AG04450 (cell line): ENCODE data around the gene BANF2. TPM values are rescaled to one million over a fixed set of nuclear protein-coding genes. Genes with fewer than 3 reads are reported as not detected.

Experiments
- CTCF ChIA-PET: fragments of 300-600, 350-600 bp; formaldehyde crosslinking; extraction: SDS; loops from one replicate; lab custom pipeline; 2022; ENCODE audit warnings: antibody characterized with exemption, inconsistent platforms; lab: Charles Lee
- POLR2A ChIA-PET: fragments of 350-600 bp; formaldehyde crosslinking; extraction: SDS; loops from one replicate; lab custom pipeline; 2021; ENCODE audit warnings: antibody characterized with exemption, inconsistent platforms; lab: Yijun Ruan, JAX
- DNase-seq: peaks from one replicate; pipeline ENCODE4 v3.0.0-alpha.2; 2011; ENCODE audit warnings: low read depth, low spot score
- H3K27ac ChIP-seq: one replicate; pipeline ENCODE4 v1.5.1; 2012; ENCODE audit warnings: low read depth, low read length, control low read depth
- H3K27me3 ChIP-seq: one replicate; pipeline ENCODE4 v1.6.0; 2012; ENCODE audit warnings: low read length; ENCODE audit not compliant: control insufficient read depth, insufficient read depth
- H3K4me3 ChIP-seq: 2 replicates; pipeline ENCODE4 v1.5.1; 2011; ENCODE audit warnings: mild to moderate bottlenecking, low read depth, low read length, control low read depth
- H3K9me3 ChIP-seq: 2 replicates; pipeline ENCODE4 v1.5.1; 2012; ENCODE audit warnings: low read length; ENCODE audit not compliant: control insufficient read depth, insufficient read depth
- polyA plus RNA-seq: library from polyadenylated mRNA; depleted of rRNA; stranded (reverse); fragments of >200 nt; gene quantifications from 2 replicates; pipeline ENCODE4 v1.2.3, GENCODE V29; 2011
- TF ChIP-seq, protein P1 (sequence below): IDR thresholded peaks from 2 replicates; pipeline ENCODE4 v1.5.1; 2011; ENCODE audit warnings: low read depth, low read length, control low read depth, inconsistent platforms

The BANF2 gene
- polyA plus RNA-seq, 1 experiment, result not detected

DNA sequence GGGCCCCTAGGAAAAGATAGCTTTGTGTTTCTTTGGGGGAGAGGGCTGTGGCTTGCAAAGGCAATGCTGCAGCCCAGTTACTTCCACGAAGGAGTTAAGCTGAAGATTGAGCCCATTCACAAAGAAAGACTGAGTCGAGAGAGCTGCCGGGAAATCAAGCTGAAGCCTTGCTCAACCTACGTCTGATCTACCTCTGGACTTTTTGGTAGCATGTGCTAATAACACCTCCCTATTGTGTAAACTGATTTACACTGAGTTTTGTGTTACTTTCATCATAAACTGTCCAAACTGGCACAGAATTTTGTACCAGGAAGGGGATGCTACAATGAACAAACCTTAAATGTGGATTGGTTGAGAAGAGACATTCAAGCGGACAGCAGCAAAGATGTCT is 23.5 kb downstream of the BANF2 start:
- no peaks in the 10 kb centered on the region for H3K9me3 ChIP-seq
- H3K27me3 ChIP-seq, result peaks cover 19% of the 10 kb centered on the region
- POLR2A ChIA-PET, result no interaction called here
- CTCF ChIA-PET, result interaction anchor here (1.1 kb wide), 1 partner anchor 66 kb away, joined by 3 read pairs; no protein-coding TSS in a partner anchor
- no peak overlapping the region for H3K27ac ChIP-seq
- no peak overlapping the region for H3K4me3 ChIP-seq
- TF ChIP-seq, protein P1, sequence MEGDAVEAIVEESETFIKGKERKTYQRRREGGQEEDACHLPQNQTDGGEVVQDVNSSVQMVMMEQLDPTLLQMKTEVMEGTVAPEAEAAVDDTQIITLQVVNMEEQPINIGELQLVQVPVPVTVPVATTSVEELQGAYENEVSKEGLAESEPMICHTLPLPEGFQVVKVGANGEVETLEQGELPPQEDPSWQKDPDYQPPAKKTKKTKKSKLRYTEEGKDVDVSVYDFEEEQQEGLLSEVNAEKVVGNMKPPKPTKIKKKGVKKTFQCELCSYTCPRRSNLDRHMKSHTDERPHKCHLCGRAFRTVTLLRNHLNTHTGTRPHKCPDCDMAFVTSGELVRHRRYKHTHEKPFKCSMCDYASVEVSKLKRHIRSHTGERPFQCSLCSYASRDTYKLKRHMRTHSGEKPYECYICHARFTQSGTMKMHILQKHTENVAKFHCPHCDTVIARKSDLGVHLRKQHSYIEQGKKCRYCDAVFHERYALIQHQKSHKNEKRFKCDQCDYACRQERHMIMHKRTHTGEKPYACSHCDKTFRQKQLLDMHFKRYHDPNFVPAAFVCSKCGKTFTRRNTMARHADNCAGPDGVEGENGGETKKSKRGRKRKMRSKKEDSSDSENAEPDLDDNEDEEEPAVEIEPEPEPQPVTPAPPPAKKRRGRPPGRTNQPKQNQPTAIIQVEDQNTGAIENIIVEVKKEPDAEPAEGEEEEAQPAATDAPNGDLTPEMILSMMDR, result no peak
- DNase-seq, result no peak

DNA sequence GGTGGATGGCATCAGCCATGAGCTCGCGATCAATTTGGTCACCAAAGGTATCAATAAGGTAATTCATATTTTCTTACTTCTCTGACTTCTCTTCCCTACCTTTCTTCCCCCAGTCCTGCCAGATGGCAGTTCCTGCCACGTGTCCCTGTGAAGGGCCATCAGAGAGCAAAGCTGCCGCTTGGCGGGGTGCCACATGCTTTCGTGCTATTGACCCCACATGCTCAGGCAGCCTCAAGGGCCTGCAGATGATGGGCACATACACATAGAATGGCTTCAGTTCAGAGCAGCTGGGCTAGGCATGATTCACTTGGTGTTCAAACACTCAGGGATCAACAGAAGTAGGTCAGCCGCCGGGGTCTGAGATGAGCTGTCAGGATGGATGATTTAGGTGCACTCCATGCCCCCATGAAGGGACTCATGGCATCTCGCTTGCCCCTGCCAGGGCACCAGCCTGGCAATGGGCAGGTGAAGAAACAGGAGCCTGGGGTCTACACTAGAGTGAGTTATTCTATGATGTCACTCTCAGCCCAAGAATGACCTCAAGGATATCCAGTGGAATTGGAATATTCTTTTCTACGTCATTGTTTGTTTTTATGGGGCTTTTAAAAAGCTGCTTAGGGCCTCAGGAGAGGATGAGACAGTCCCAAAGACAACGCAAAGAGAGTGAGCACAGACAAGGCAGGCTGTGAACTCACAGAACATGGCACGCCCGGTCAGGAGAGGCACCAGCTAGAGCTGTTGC is 25.5 kb downstream of the BANF2 start:
- peaks cover 22% of the 10 kb centered on the region for H3K27me3 ChIP-seq
- no peak overlapping the region for H3K4me3 ChIP-seq
- H3K9me3 ChIP-seq, result no peaks in the 10 kb centered on the region
- ChIA-PET POLR2A (no interaction called here), CTCF (interaction anchor here (1.6 kb wide), 1 partner anchor 42 kb away, joined by 5 read pairs; no protein-coding TSS in a partner anchor)
- no peak overlapping the region for H3K27ac ChIP-seq
- DNase-seq, result no peak
- TF ChIP-seq, protein P1, result no peak

DNA sequence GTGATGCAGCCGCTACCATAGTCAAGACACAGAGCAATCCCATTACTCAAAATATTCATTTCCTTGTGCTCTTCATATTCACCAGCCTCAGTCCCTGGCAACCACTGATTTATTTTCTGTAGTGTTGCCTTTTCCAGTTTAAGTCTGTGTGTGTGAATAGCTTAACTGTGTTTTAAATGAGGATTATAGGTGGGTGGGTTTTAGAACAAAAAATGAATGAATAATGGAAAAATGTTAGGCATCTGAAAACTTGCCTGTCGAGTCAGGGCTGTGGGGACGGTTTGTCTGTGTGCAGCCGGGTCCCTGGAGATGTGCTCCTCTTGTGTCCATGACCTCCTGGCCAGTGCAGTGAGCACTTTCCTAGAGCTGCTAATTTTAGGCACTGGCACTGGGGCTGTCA is 27.1 kb downstream of the BANF2 start:
- no peak for DNase-seq
- H3K27me3 ChIP-seq, result peaks cover 22% of the 10 kb centered on the region
- TF ChIP-seq, protein P1, result no peak
- CTCF ChIA-PET, result no interaction called here
- H3K9me3 ChIP-seq, result no peaks in the 10 kb centered on the region
- no peak overlapping the region for H3K27ac ChIP-seq
- POLR2A ChIA-PET, result no interaction called here
- H3K4me3 ChIP-seq, result no peak overlapping the region

DNA sequence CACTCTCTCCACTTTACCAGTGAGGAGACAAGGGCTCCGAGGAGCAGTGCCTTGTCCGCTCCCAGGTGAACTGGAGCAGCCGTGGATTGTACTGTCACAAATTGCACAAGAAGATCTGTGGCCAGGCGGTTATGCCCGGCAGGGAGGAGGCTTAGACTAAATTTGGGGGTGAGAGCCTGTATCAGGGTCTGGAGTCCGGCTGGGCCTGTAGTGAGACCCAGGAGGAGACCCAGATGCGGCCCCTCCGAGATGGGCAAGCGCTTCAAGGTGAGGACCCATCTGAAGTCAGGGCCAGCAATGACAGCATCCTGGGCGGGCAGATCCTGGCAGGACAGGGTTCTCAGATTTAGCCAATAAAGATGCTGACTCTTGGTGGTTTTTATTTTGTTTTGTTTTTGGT is 27.6 kb downstream of the BANF2 start:
- Histone ChIP-seq H3K9me3 (no peaks in the 10 kb centered on the region), H3K27me3 (peaks cover 19% of the 10 kb centered on the region), H3K27ac (no peak overlapping the region), H3K4me3 (no peak overlapping the region)
- CTCF ChIA-PET, result interaction anchor here (0.7 kb wide), 1 partner anchor 8 kb away, joined by 5 read pairs; no protein-coding TSS in a partner anchor
- POLR2A ChIA-PET, result no interaction called here
- TF ChIP-seq, protein P1, result no peak
- DNase-seq, result no peak

DNA sequence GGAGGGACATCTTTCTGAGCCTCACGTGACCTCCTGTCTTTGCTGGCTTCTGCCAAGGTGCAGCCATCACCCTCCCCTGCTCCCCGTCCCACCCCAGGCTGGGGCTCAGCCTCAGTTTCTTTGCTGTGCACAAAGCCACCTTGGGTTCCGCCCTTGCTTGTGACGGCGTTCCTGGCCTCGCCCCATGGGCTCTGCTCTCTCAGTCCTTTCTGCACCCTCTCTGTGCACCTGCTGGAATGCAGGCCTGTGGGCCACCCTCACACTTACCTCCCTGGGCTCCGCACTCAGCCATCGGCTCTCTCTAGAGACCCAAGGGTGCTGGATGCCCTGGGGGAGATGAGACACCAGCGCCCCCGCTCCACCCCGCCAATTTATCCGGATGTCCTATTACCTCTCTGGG is 28.3 kb downstream of the BANF2 start:
- H3K9me3 ChIP-seq, result no peaks in the 10 kb centered on the region
- POLR2A ChIA-PET, result no interaction called here
- DNase-seq, result no peak
- TF ChIP-seq, protein P1, result no peak
- H3K27me3 ChIP-seq, result peaks cover 12% of the 10 kb centered on the region
- CTCF ChIA-PET, result interaction anchor here (0.7 kb wide), 1 partner anchor 9 kb away, joined by 5 read pairs; no protein-coding TSS in a partner anchor
- H3K4me3 ChIP-seq, result no peak overlapping the region
- H3K27ac ChIP-seq, result no peak overlapping the region
